ENCODE measurements around the gene COX17. TPM values are rescaled to one million over a fixed set of nuclear protein-coding genes. Genes with fewer than 3 reads are reported as not detected.

Gene COX17
- polyA plus RNA-seq, 2 of the 4 experiments (the other 2 are of a cell fraction): 79.0 to 149 TPM

GRCh38 chr3:119659606-119660291, 17.5 kb downstream of the COX17 start:
- FAIRE-seq (no peak), ATAC-seq (no peak), DNase-seq (ENCODE audit: low read depth in 1 of 2, low spot score in 1 of 2) (no peak)
- ChIA-PET POLR2A (no interaction called here), CTCF (interaction anchor here (1.2 to 2.2 kb wide), 2 partner anchors 12 to 22 kb away, joined by 4 to 5 read pairs; no protein-coding TSS in a partner anchor)
- WGBS (ENCODE audit: missing lambda C conversion rate): 62% methylated on average over 9 of the region's 9 CpGs
- H3K4me2 ChIP-seq: no peak overlapping the region
- no peak overlapping the region for H3K27ac ChIP-seq
- TF ChIP-seq ZC3H11A (IDR thresholded peaks at IDR 0.05): no peak
- TF ChIP-seq KDM1A (IDR thresholded peaks at IDR 0.05; ENCODE audit: low read depth): no peak
- no peak for TF ChIP-seq REST (IDR thresholded peaks at IDR 0.05)
- TF ChIP-seq HOXB13 (CRISPR knock-in tag; IDR thresholded peaks at IDR 0.05; ENCODE audit: low read depth): no peak
- TF ChIP-seq CTCF (IDR thresholded peaks at IDR 0.05): no peak
- no peak for TF ChIP-seq ELK1 (IDR thresholded peaks at IDR 0.05; ENCODE audit: low read depth, low read length)
- no peak for TF ChIP-seq HES2 (IDR thresholded peaks at IDR 0.05)
- no peak for TF ChIP-seq NFE2L2 (conservative IDR thresholded peaks at IDR 0.05; ENCODE audit: low read length)
- TF ChIP-seq SREBF2 (IDR thresholded peaks at IDR 0.05): no peak
- TF ChIP-seq PHF8 (IDR thresholded peaks at IDR 0.05; ENCODE audit: borderline replicate concordance, low read depth): no peak
- no peak for TF ChIP-seq EP300 (IDR thresholded peaks at IDR 0.05)
- TF ChIP-seq GATA3 (IDR thresholded peaks at IDR 0.05; ENCODE audit: borderline replicate concordance): no peak
- TF ChIP-seq KDM5A (IDR thresholded peaks at IDR 0.05): no peak
- peaks cover 8% of the 10 kb centered on the region for H3K4me1 ChIP-seq
- no peak overlapping the region for H3K4me3 ChIP-seq
- H3K9me3 ChIP-seq: no peaks in the 10 kb centered on the region

GRCh38 chr3:119658994-119659393, 18.2 kb downstream of the COX17 start:
- ChIA-PET POLR2A (no interaction called here), CTCF (interaction anchor here (1.0 to 1.2 kb wide), 2 partner anchors 11 to 14 kb away, joined by 3 to 4 read pairs; no protein-coding TSS in a partner anchor)
- DNase-seq (ENCODE audit: low read depth in 1 of 2, low spot score in 1 of 2) (no peak), ATAC-seq (no peak), FAIRE-seq (no peak)
- Histone ChIP-seq H3K9me3 (no peaks in the 10 kb centered on the region), H3K4me1 (peaks cover 8% of the 10 kb centered on the region), H3K4me2 (no peak overlapping the region), H3K27ac (no peak overlapping the region), H3K4me3 (no peak overlapping the region)
- TF ChIP-seq POLR2AphosphoS2 (conservative IDR thresholded peaks at IDR 0.05; ENCODE audit: low read length) (no peak), EHMT2 (IDR thresholded peaks at IDR 0.05; ENCODE audit: low read depth) (no peak), HOXB5 (CRISPR knock-in tag; IDR thresholded peaks at IDR 0.05) (no peak), MYC (IDR thresholded peaks at IDR 0.05; ENCODE audit: borderline replicate concordance, low read length) (no peak), ZNF302 (CRISPR knock-in tag; IDR thresholded peaks at IDR 0.05) (no peak), NR3C1 (IDR thresholded peaks at IDR 0.05) (no peak), MAFK (IDR thresholded peaks at IDR 0.05; ENCODE audit: partially characterized antibody) (no peak), HDAC2 (IDR thresholded peaks at IDR 0.05) (no peak), MAX (IDR thresholded peaks at IDR 0.05) (no peak), RCOR1 (IDR thresholded peaks at IDR 0.05; ENCODE audit: low read depth, low read length) (no peak), EHF (CRISPR knock-in tag; IDR thresholded peaks at IDR 0.05) (no peak), FOSL2 (IDR thresholded peaks at IDR 0.05) (no peak), FOSL2 (CRISPR knock-in tag; IDR thresholded peaks at IDR 0.05) (no peak), CHD2 (IDR thresholded peaks at IDR 0.05; ENCODE audit: low read length, partially characterized antibody) (no peak), ESRRA (IDR thresholded peaks at IDR 0.05; ENCODE audit: borderline replicate concordance, low read length) (no peak), HOXA7 (CRISPR knock-in tag; IDR thresholded peaks at IDR 0.05) (no peak), HMGXB4 (CRISPR knock-in tag; IDR thresholded peaks at IDR 0.05; ENCODE audit: borderline replicate concordance) (no peak), FOXS1 (CRISPR knock-in tag; IDR thresholded peaks at IDR 0.05) (no peak)
- WGBS (ENCODE audit: missing lambda C conversion rate): 67% methylated on average over 2 of the region's 2 CpGs
